Peyer's patch (tissue), 4 donors: ENCODE measurements around the gene TCF23.

Source experiments
- POLR2A ChIP-seq, 2 donors: fragments of 450-650 bp; IDR thresholded peaks; one replicate each; pipeline ENCODE4 v1.5.1; 2017; ENCODE audit warnings: antibody characterized with exemption in 2 of 2, mild to moderate bottlenecking in 2 of 2, moderate library complexity in 2 of 2
- TF ChIP-seq, protein P1 (sequence below), 6 experiments: fragments of 450-650 bp in 4 of 6; fragments of 200-600 bp in 2 of 6; sonication (generic) in 1 of 6; IDR thresholded peaks; one replicate each; pipeline ENCODE4 v1.5.1; 2017 to 2019; ENCODE audit warnings: antibody characterized with exemption in 6 of 6, mild to moderate bottlenecking in 3 of 6, moderate library complexity in 1 of 6

GRCh38 chr2:27117995-27118524 is 30.7 kb upstream of the TCF23 start:
- TF ChIP-seq, protein P1, sequence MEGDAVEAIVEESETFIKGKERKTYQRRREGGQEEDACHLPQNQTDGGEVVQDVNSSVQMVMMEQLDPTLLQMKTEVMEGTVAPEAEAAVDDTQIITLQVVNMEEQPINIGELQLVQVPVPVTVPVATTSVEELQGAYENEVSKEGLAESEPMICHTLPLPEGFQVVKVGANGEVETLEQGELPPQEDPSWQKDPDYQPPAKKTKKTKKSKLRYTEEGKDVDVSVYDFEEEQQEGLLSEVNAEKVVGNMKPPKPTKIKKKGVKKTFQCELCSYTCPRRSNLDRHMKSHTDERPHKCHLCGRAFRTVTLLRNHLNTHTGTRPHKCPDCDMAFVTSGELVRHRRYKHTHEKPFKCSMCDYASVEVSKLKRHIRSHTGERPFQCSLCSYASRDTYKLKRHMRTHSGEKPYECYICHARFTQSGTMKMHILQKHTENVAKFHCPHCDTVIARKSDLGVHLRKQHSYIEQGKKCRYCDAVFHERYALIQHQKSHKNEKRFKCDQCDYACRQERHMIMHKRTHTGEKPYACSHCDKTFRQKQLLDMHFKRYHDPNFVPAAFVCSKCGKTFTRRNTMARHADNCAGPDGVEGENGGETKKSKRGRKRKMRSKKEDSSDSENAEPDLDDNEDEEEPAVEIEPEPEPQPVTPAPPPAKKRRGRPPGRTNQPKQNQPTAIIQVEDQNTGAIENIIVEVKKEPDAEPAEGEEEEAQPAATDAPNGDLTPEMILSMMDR (IDR thresholded peaks at IDR 0.05), result no peak
- TF ChIP-seq POLR2A (IDR thresholded peaks at IDR 0.05), result no peak
